Fibroblast of lung (primary cell): ENCODE results near the gene PMF1. TPM values are rescaled to one million over a fixed set of nuclear protein-coding genes. Genes with fewer than 3 reads are reported as not detected.

ENCODE experiments used
- DNase-seq, 2 donors: peaks; one replicate each; pipeline versions ENCODE4 v3.0.0 to v3.0.0-alpha.2; 2010; ENCODE audit warnings: low read depth in 2 of 2
- H2AFZ ChIP-seq: 2 replicates; pipeline ENCODE4 v1.5.1; 2012; ENCODE audit warnings: low read length, control low read depth, inconsistent platforms
- H3K27ac ChIP-seq: 2 replicates; pipeline ENCODE4 v1.5.1; 2011; ENCODE audit warnings: low read length, control low read depth; ENCODE audit not compliant: insufficient read depth
- H3K27me3 ChIP-seq: 2 replicates; pipeline ENCODE4 v1.5.1; 2011; ENCODE audit warnings: mild to moderate bottlenecking, low read length; ENCODE audit not compliant: control insufficient read depth, insufficient read depth
- H3K36me3 ChIP-seq: 2 replicates; pipeline ENCODE4 v1.5.1; 2011; ENCODE audit warnings: low read length; ENCODE audit not compliant: control insufficient read depth, insufficient read depth
- H3K4me1 ChIP-seq: 2 replicates; pipeline ENCODE4 v1.5.1; 2011; ENCODE audit warnings: low read length; ENCODE audit not compliant: control insufficient read depth, insufficient read depth; ENCODE audit errors: extremely low read depth
- H3K4me2 ChIP-seq: 2 replicates; pipeline ENCODE4 v1.5.1; 2011; ENCODE audit warnings: low read length, control low read depth; ENCODE audit not compliant: insufficient read depth; ENCODE audit errors: extremely low read depth
- H3K4me3 ChIP-seq, 4 experiments: fragments of 200-600 bp in 1 of 4; sonication (generic) in 1 of 4; replicated peaks in 1 of 4; 2 replicates each; pipeline ENCODE4 v1.5.1; 2011 to 2016; ENCODE audit warnings: low read length in 4 of 4, low read depth in 3 of 4, mild to moderate bottlenecking in 3 of 4, control low read depth in 2 of 4, inconsistent platforms in 1 of 4, mixed read lengths in 1 of 4; ENCODE audit not compliant: insufficient read depth in 1 of 4; ENCODE audit errors: control extremely low read depth in 1 of 4
- H3K79me2 ChIP-seq: 2 replicates; pipeline ENCODE4 v1.5.1; 2012; ENCODE audit warnings: mild to moderate bottlenecking, low read length, inconsistent platforms; ENCODE audit not compliant: control insufficient read depth, insufficient read depth
- H3K9ac ChIP-seq: 2 replicates; pipeline ENCODE4 v1.5.1; 2011; ENCODE audit warnings: mild to moderate bottlenecking, low read length, control low read depth; ENCODE audit not compliant: insufficient read depth
- H3K9me3 ChIP-seq: 2 replicates; pipeline ENCODE4 v1.5.1; 2012; ENCODE audit warnings: low read depth, low read length; ENCODE audit not compliant: control insufficient read depth, insufficient read depth
- H4K20me1 ChIP-seq: 2 replicates; pipeline ENCODE4 v1.5.1; 2011; ENCODE audit warnings: low read length; ENCODE audit not compliant: control insufficient read depth, insufficient read depth; ENCODE audit errors: extremely low read depth
- EZH2 ChIP-seq: IDR thresholded peaks from 2 replicates; pipeline ENCODE4 v1.5.1; 2012; ENCODE audit warnings: low read length, control low read depth, mild to moderate bottlenecking; ENCODE audit errors: missing control alignments
- polyA plus RNA-seq, 2 donors: library from polyadenylated mRNA; depleted of rRNA in 1 of 2; stranded (reverse) in 1 of 2; unstranded in 1 of 2; fragments of >200 nt; gene quantifications; 2 replicates each; pipeline ENCODE4 v1.2.1, GENCODE V29; 2011 to 2012; ENCODE audit warnings: missing spikeins in 1 of 2
- total RNA-seq: library from RNA; depleted of rRNA; stranded (reverse); fragments of >200 nt; gene quantifications from 2 replicates; pipeline ENCODE4 v1.2.1, GENCODE V29; 2014
- TF ChIP-seq, protein P1 (sequence below), 2 donors: IDR thresholded peaks in 1 of 2; conservative IDR thresholded peaks in 1 of 2; 1 replicate in 1 of 2; 2 replicates in 1 of 2; pipeline ENCODE4 v1.5.1; 2011 to 2012; ENCODE audit warnings: low read length in 2 of 2, control low read depth in 1 of 2, inconsistent platforms in 1 of 2, low read depth in 1 of 2, mild to moderate bottlenecking in 1 of 2

The PMF1 gene
- total and polyA plus RNA-seq, 2 donors (not counting 1 experiment from before 2014, with no cell fraction given): 24.1 to 46.8 TPM

DNA sequence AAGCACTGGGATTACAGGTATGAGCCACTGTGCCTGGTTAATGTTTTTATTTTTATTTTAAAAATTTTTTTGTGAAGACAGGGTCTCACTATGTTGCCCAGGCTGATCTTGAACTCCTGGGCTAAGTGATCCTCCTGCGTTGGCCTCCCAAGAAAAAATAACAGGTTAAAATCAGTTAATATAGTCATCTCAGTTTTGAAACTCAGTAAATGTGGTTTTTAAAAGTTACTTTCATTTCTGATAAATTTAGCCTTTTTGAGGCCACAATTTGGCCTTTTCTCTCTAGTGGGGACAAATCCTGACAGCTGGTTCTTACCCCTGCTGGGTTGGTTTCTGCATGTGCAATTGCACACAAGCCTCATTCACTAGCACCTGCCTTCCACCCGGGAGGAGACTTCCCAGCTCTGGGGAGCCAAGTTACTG lies 13.3 kb downstream of the PMF1 start:
- Histone ChIP-seq H3K4me2 (no peak overlapping the region), H3K79me2 (no peaks in the 10 kb centered on the region), H3K9ac (no peak overlapping the region), H3K9me3 (no peaks in the 10 kb centered on the region), H3K27ac (no peak overlapping the region), H3K4me1 (no peaks in the 10 kb centered on the region), H3K4me3 (no peak overlapping the region), H3K27me3 (no peaks in the 10 kb centered on the region), H2AFZ (no peak overlapping the region), H4K20me1 (no peaks in the 10 kb centered on the region), H3K36me3 (peaks cover 4% of the 10 kb centered on the region)
- DNase-seq: no peak
- TF ChIP-seq EZH2: no peak
- TF ChIP-seq, protein P1, sequence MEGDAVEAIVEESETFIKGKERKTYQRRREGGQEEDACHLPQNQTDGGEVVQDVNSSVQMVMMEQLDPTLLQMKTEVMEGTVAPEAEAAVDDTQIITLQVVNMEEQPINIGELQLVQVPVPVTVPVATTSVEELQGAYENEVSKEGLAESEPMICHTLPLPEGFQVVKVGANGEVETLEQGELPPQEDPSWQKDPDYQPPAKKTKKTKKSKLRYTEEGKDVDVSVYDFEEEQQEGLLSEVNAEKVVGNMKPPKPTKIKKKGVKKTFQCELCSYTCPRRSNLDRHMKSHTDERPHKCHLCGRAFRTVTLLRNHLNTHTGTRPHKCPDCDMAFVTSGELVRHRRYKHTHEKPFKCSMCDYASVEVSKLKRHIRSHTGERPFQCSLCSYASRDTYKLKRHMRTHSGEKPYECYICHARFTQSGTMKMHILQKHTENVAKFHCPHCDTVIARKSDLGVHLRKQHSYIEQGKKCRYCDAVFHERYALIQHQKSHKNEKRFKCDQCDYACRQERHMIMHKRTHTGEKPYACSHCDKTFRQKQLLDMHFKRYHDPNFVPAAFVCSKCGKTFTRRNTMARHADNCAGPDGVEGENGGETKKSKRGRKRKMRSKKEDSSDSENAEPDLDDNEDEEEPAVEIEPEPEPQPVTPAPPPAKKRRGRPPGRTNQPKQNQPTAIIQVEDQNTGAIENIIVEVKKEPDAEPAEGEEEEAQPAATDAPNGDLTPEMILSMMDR (conservative IDR thresholded peaks at IDR 0.05 in 1 of 2, IDR thresholded peaks at IDR 0.05 in 1 of 2; ENCODE audit: low read depth in 1 of 2, low read length in 2 of 2): no peak

DNA sequence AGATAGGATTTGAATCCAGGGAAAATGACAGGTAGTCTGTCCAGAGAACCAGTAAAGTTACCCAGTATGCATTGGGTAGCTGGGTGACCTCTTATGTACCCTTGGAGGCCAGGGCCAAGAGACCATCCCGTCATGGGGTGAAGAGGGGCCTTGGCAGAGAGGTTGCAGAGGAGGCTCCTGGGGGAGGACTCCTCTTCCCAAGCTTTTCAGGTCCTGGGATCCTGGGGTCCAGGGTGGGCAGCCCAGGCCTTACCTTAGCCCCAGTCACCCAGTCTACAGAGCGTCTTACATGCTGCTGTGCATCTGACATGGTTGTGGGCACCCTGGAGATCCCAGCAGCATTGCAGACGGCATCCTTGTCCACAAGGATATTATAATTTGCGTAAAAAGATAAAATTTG lies 14.0 kb downstream of the PMF1 start:
- Histone ChIP-seq H2AFZ (no peak overlapping the region), H3K9ac (no peak overlapping the region), H3K4me1 (no peaks in the 10 kb centered on the region), H3K79me2 (no peaks in the 10 kb centered on the region), H3K27me3 (no peaks in the 10 kb centered on the region), H4K20me1 (no peaks in the 10 kb centered on the region), H3K4me3 (no peak overlapping the region), H3K4me2 (no peak overlapping the region), H3K9me3 (no peaks in the 10 kb centered on the region), H3K27ac (no peak overlapping the region), H3K36me3 (peaks cover 3% of the 10 kb centered on the region)
- TF ChIP-seq, protein P1 (conservative IDR thresholded peaks at IDR 0.05 in 1 of 2, IDR thresholded peaks at IDR 0.05 in 1 of 2; ENCODE audit: low read depth in 1 of 2, low read length in 2 of 2): no peak
- no peak for TF ChIP-seq EZH2
- no peak for DNase-seq

- no peak for TF ChIP-seq EZH2
- TF ChIP-seq, protein P1 (conservative IDR thresholded peaks at IDR 0.05 in 1 of 2, IDR thresholded peaks at IDR 0.05 in 1 of 2; ENCODE audit: low read depth in 1 of 2, low read length in 2 of 2): no peak
- peaks cover 9% of the 10 kb centered on the region for H3K4me1 ChIP-seq
- no peaks in the 10 kb centered on the region for H3K27me3 ChIP-seq
- no peak overlapping the region for H2AFZ ChIP-seq
- no peaks in the 10 kb centered on the region for H3K79me2 ChIP-seq
- no peak overlapping the region for H3K4me2 ChIP-seq
- DNase-seq: no peak
- H3K9ac ChIP-seq: no peak overlapping the region
- H3K4me3 ChIP-seq: no peak overlapping the region
- no peak overlapping the region for H3K27ac ChIP-seq
- H3K9me3 ChIP-seq: no peaks in the 10 kb centered on the region
- H3K36me3 ChIP-seq: peaks cover 2% of the 10 kb centered on the region
- H4K20me1 ChIP-seq: no peaks in the 10 kb centered on the region
Observed at GRCh38 chr1:156228501-156228900, 15.7 kb downstream of the PMF1 start.
